Common myeloid progenitor, CD34-positive (primary cell): ENCODE measurements around the gene TAF6.

Source experiments
- CTCF ChIA-PET: fragments of 350-600 bp; sonication (Branson Sonifier 250); formaldehyde crosslinking; loops from one replicate; lab custom pipeline; 2021; ENCODE audit warnings: antibody characterized with exemption; lab: Charles Lee
- POLR2A ChIA-PET: fragments of 350-600 bp; sonication (Branson Sonifier 250); formaldehyde crosslinking; loops from one replicate; lab custom pipeline; 2021; ENCODE audit warnings: antibody characterized with exemption; lab: Charles Lee
- DNase-seq, 3 donors: peaks; one replicate each; pipeline versions ENCODE4 v3.0.0 to v3.0.0-alpha.2; 2013
- H3K27ac ChIP-seq, 2 experiments: 1 replicate in 1 of 2; 2 replicates in 1 of 2; pipeline ENCODE4 v1.7.0; 2013; ENCODE audit warnings: inconsistent platforms in 2 of 2, low read length in 2 of 2, mild to moderate bottlenecking in 2 of 2, low read depth in 1 of 2, moderate library complexity in 1 of 2; ENCODE audit not compliant: severe bottlenecking in 2 of 2, insufficient read depth in 1 of 2, poor library complexity in 1 of 2
- H3K27me3 ChIP-seq, 5 experiments: replicated peaks in 2 of 5; 1 replicate in 3 of 5; 2 replicates in 2 of 5; pipeline versions ENCODE4 v1.6.1 to v1.7.0; 2013; ENCODE audit warnings: low read length in 4 of 5, mild to moderate bottlenecking in 2 of 5, moderate library complexity in 2 of 5, inconsistent platforms in 1 of 5; ENCODE audit not compliant: insufficient read depth in 5 of 5, control insufficient read depth in 4 of 5
- H3K36me3 ChIP-seq, 4 experiments: 1 replicate in 2 of 4; 2 replicates in 2 of 4; pipeline versions ENCODE4 v1.6.1 to v1.7.0; 2013; ENCODE audit warnings: low read length in 3 of 4, control low read depth in 1 of 4, mild to moderate bottlenecking in 1 of 4; ENCODE audit not compliant: control insufficient read depth in 4 of 4, insufficient read depth in 4 of 4
- H3K4me1 ChIP-seq, 4 experiments: 1 replicate in 3 of 4; 2 replicates in 1 of 4; pipeline versions ENCODE4 v1.6.1 to v1.7.1; 2013; ENCODE audit warnings: low read length in 3 of 4, mild to moderate bottlenecking in 3 of 4, control low read depth in 1 of 4, inconsistent platforms in 1 of 4, moderate library complexity in 1 of 4; ENCODE audit not compliant: control insufficient read depth in 4 of 4, insufficient read depth in 4 of 4; ENCODE audit errors: control extremely low read depth in 1 of 4
- H3K4me3 ChIP-seq, 7 experiments: 1 replicate in 4 of 7; 2 replicates in 3 of 7; pipeline versions ENCODE4 v1.5.1 to v1.7.0; 2013; ENCODE audit warnings: mild to moderate bottlenecking in 7 of 7, low read length in 6 of 7, moderate library complexity in 6 of 7, inconsistent platforms in 2 of 7, low read depth in 2 of 7, control low read depth in 1 of 7; ENCODE audit not compliant: insufficient read depth in 4 of 7, control insufficient read depth in 1 of 7; ENCODE audit errors: extremely low read depth in 1 of 7
- H3K9me3 ChIP-seq, 5 experiments: 1 replicate in 4 of 5; 2 replicates in 1 of 5; pipeline versions ENCODE4 v1.6.1 to v1.7.1; 2013; ENCODE audit warnings: low read length in 4 of 5, mild to moderate bottlenecking in 2 of 5, inconsistent platforms in 1 of 5, low read depth in 1 of 5, moderate library complexity in 1 of 5; ENCODE audit not compliant: control insufficient read depth in 4 of 5, insufficient read depth in 2 of 5; ENCODE audit errors: control extremely low read depth in 1 of 5
- whole genome bisulfite sequencing: methylation state at CpG from one replicate; pipeline ENCODE4 v1.1.5; 2013; ENCODE audit not compliant: insufficient coverage; 5-methylcytosine and 5-hydroxymethylcytosine counted together

The TAF6 gene

GRCh38 chr7:100156331-100157068, 37.3 kb upstream of the TAF6 start:
- ChIA-PET CTCF (interaction anchor here (0.8 to 4.6 kb wide), 7 partner anchors 8 to 34 kb away, joined by 3 to 21 read pairs (median 4); partner anchors contain the start of genes GPC2 and LAMTOR4), POLR2A (interaction anchor here (0.9 kb wide), 1 partner anchor 12 kb away, joined by 4 read pairs; the partner anchor contains the start of gene GAL3ST4)
- DNase-seq, result peak in 2 of 3 donors; percentile 63 to 71
- Histone ChIP-seq H3K4me1 (peaks cover 4 to 40% (median 28%) of the 10 kb centered on the region in 4 experiments), H3K9me3 (no peaks in the 10 kb centered on the region), H3K27ac (peak overlapping the region in 1 of 2 experiments; percentile 76), H3K4me3 (peak overlapping the region in 1 of 7 experiments; percentile 88), H3K27me3 (no peaks in the 10 kb centered on the region), H3K36me3 (peaks cover 4 to 40% (median 27%) of the 10 kb centered on the region in 4 experiments)
- whole genome bisulfite sequencing, result 69% methylated on average over 15 of the region's 16 CpGs

- Histone ChIP-seq H3K9me3 (no peaks in the 10 kb centered on the region), H3K4me3 (no peak overlapping the region), H3K36me3 (peaks cover 4 to 40% (median 27%) of the 10 kb centered on the region in 4 experiments), H3K4me1 (peaks cover 4 to 40% (median 28%) of the 10 kb centered on the region in 4 experiments), H3K27me3 (no peaks in the 10 kb centered on the region), H3K27ac (no peak overlapping the region)
- WGBS, result 95% methylated on average over 20 of the region's 20 CpGs
- CTCF ChIA-PET, result interaction anchor here (0.8 to 4.6 kb wide), 6 partner anchors 8 to 34 kb away, joined by 3 to 21 read pairs (median 4); partner anchors contain the start of genes GPC2 and LAMTOR4
- POLR2A ChIA-PET, result no interaction called here
- DNase-seq, result no peak
Observed at GRCh38 chr7:100155553-100156317, 36.6 kb upstream of the TAF6 start.

- DNase-seq, result no peak
- WGBS, result 95% methylated on average over 26 of the region's 30 CpGs
- Histone ChIP-seq H3K27me3 (no peaks in the 10 kb centered on the region), H3K27ac (no peak overlapping the region), H3K36me3 (peaks cover 4 to 40% (median 27%) of the 10 kb centered on the region in 4 experiments), H3K4me1 (peaks cover 9 to 46% (median 31%) of the 10 kb centered on the region in 4 experiments), H3K4me3 (no peak overlapping the region), H3K9me3 (no peaks in the 10 kb centered on the region)
- ChIA-PET POLR2A (no interaction called here), CTCF (interaction anchor here (0.7 to 4.6 kb wide), 4 partner anchors 14 to 35 kb away, joined by 3 to 21 read pairs (median 3); no protein-coding TSS in a partner anchor)
Observed at GRCh38 chr7:100154651-100155491, 35.7 kb upstream of the TAF6 start.

GRCh38 chr7:100153708-100154535, 34.8 kb upstream of the TAF6 start:
- POLR2A ChIA-PET, result no interaction called here
- 89% methylated on average over 10 of the region's 16 CpGs for WGBS
- Histone ChIP-seq H3K27ac (no peak overlapping the region), H3K4me3 (no peak overlapping the region), H3K9me3 (no peaks in the 10 kb centered on the region), H3K36me3 (peaks cover 4 to 40% (median 27%) of the 10 kb centered on the region in 4 experiments), H3K4me1 (peaks cover 9 to 49% (median 36%) of the 10 kb centered on the region in 4 experiments), H3K27me3 (no peaks in the 10 kb centered on the region)
- CTCF ChIA-PET, result interaction anchor here (0.6 to 4.6 kb wide), 4 partner anchors 13 to 79 kb away, joined by 3 to 21 read pairs (median 4); no protein-coding TSS in a partner anchor
- DNase-seq, result no peak

- 96% methylated on average over 12 of the region's 18 CpGs for WGBS
- H3K27ac ChIP-seq, result no peak overlapping the region
- H3K27me3 ChIP-seq, result no peaks in the 10 kb centered on the region
- no peaks in the 10 kb centered on the region for H3K9me3 ChIP-seq
- no peak for DNase-seq
- ChIA-PET CTCF (interaction anchor here (0.6 to 1.1 kb wide), 6 partner anchors 14 to 150 kb away, joined by 3 to 6 read pairs (median 3); no protein-coding TSS in a partner anchor), POLR2A (no interaction called here)
- peaks cover 9 to 51% (median 39%) of the 10 kb centered on the region in 4 experiments for H3K4me1 ChIP-seq
- H3K36me3 ChIP-seq, result peaks cover 4 to 40% (median 27%) of the 10 kb centered on the region in 4 experiments
- no peak overlapping the region for H3K4me3 ChIP-seq
Observed at GRCh38 chr7:100152937-100153666, 33.9 kb upstream of the TAF6 start.
